AG04450 (cell line): ENCODE results near the gene IRAK1. TPM values are rescaled to one million over a fixed set of nuclear protein-coding genes. Genes with fewer than 3 reads are reported as not detected.

Experiments
- CTCF ChIA-PET: fragments of 300-600, 350-600 bp; formaldehyde crosslinking; extraction: SDS; loops from one replicate; lab custom pipeline; 2022; ENCODE audit warnings: antibody characterized with exemption, inconsistent platforms; lab: Charles Lee
- POLR2A ChIA-PET: fragments of 350-600 bp; formaldehyde crosslinking; extraction: SDS; loops from one replicate; lab custom pipeline; 2021; ENCODE audit warnings: antibody characterized with exemption, inconsistent platforms; lab: Yijun Ruan, JAX
- DNase-seq: peaks from one replicate; pipeline ENCODE4 v3.0.0-alpha.2; 2011; ENCODE audit warnings: low read depth, low spot score
- H3K27ac ChIP-seq: one replicate; pipeline ENCODE4 v1.5.1; 2012; ENCODE audit warnings: low read depth, low read length, control low read depth
- H3K27me3 ChIP-seq: one replicate; pipeline ENCODE4 v1.6.0; 2012; ENCODE audit warnings: low read length; ENCODE audit not compliant: control insufficient read depth, insufficient read depth
- H3K4me3 ChIP-seq: 2 replicates; pipeline ENCODE4 v1.5.1; 2011; ENCODE audit warnings: mild to moderate bottlenecking, low read depth, low read length, control low read depth
- H3K9me3 ChIP-seq: 2 replicates; pipeline ENCODE4 v1.5.1; 2012; ENCODE audit warnings: low read length; ENCODE audit not compliant: control insufficient read depth, insufficient read depth
- CTCF ChIP-seq: IDR thresholded peaks from 2 replicates; pipeline ENCODE4 v1.5.1; 2011; ENCODE audit warnings: low read depth, low read length, control low read depth, inconsistent platforms
- polyA plus RNA-seq: library from polyadenylated mRNA; depleted of rRNA; stranded (reverse); fragments of >200 nt; gene quantifications from 2 replicates; pipeline ENCODE4 v1.2.3, GENCODE V29; 2011

Gene IRAK1
- polyA plus RNA-seq, 1 experiment, result 31.6 TPM

GRCh38 chrX:153969125-153969903, 50.4 kb downstream of the IRAK1 start:
- no peaks in the 10 kb centered on the region; the same call in 1 of the 2 replicates for H3K9me3 ChIP-seq
- TF ChIP-seq CTCF, result no peak
- H3K4me3 ChIP-seq, result peak overlapping the region; percentile 83
- H3K27ac ChIP-seq, result peak overlapping the region; percentile 31
- no peaks in the 10 kb centered on the region for H3K27me3 ChIP-seq
- ChIA-PET CTCF (interaction anchor here (1.3 kb wide), 1 partner anchor 22 kb away, joined by 4 read pairs; no protein-coding TSS in a partner anchor), POLR2A (no interaction called here)
- no peak for DNase-seq

GRCh38 chrX:153968754-153969124, 51.0 kb downstream of the IRAK1 start:
- no peaks in the 10 kb centered on the region for H3K27me3 ChIP-seq
- ChIA-PET CTCF (interaction anchor here (1.2 to 1.3 kb wide), 2 partner anchors 22 kb away, joined by 4 to 7 read pairs; no protein-coding TSS in a partner anchor), POLR2A (no interaction called here)
- peak overlapping the region; percentile 83 for H3K4me3 ChIP-seq
- peak overlapping the region; percentile 31 for H3K27ac ChIP-seq
- TF ChIP-seq CTCF, result 0 out of 2 replicates have a peak, but pooled peaks have one; percentile 4
- DNase-seq, result no peak
- no peaks in the 10 kb centered on the region; the same call in 1 of the 2 replicates for H3K9me3 ChIP-seq

GRCh38 chrX:153968255-153968654, 51.4 kb downstream of the IRAK1 start:
- Histone ChIP-seq H3K27ac (no peak overlapping the region), H3K9me3 (no peaks in the 10 kb centered on the region; the same call in 1 of the 2 replicates), H3K27me3 (no peaks in the 10 kb centered on the region), H3K4me3 (peak overlapping the region; percentile 83)
- no peak for DNase-seq
- CTCF ChIA-PET, result interaction anchor here (1.2 kb wide), 1 partner anchor 21 kb away, joined by 7 read pairs; no protein-coding TSS in a partner anchor
- POLR2A ChIA-PET, result no interaction called here
- TF ChIP-seq CTCF, result no peak

- TF ChIP-seq CTCF, result no peak
- no peak for DNase-seq
- Histone ChIP-seq H3K4me3 (no peak overlapping the region; the same call in 1 of the 2 replicates), H3K27ac (no peak overlapping the region), H3K9me3 (no peaks in the 10 kb centered on the region; the same call in 1 of the 2 replicates), H3K27me3 (no peaks in the 10 kb centered on the region)
- ChIA-PET POLR2A (interaction anchor here (0.6 kb wide), 1 partner anchor 129 kb away, joined by 3 read pairs; no protein-coding TSS in a partner anchor), CTCF (interaction anchor here (1.2 to 1.9 kb wide), 2 partner anchors 17 to 21 kb away, joined by 6 to 7 read pairs; no protein-coding TSS in a partner anchor)
Measured at GRCh38 chrX:153967536-153968224, 52.0 kb downstream of the IRAK1 start.
